GM18526 (cell line): ENCODE measurements around the gene MCF2L2.

Experiments
- POLR2A ChIP-seq: IDR thresholded peaks from 3 replicates; pipeline ENCODE4 v1.6.1; 2011; ENCODE audit not compliant: insufficient read length; ENCODE audit errors: extremely low read depth

The MCF2L2 gene

DNA sequence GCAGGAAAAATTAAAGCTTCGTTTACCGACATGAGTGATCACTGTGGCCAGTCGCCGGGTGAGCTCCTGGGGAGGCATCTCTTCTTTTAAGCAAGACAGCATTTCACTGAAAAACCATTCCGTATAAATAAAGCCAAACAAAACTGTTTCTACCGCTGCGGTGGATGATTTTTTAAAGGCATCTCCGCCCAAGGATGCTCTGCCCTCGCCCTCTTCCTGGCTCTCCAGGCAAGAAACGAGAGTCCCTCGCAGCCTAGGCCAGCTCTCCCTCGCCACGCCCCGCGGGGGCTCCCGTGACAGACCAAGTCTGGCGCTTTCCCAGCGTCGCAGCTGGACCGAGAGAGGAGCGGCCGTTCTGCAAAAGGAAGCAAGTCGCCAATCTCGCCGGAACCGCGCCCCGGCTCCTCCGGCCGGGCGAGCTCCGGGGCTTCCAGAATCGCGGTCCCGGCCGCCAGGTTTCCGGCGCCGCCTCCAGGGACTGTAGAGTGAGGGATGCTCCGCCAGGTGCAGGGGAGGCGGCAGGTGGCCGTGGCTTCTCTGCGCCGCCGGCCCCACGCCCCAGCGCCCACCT is 458 bp downstream of the MCF2L2 start:
- TF ChIP-seq POLR2A, result no peak

DNA sequence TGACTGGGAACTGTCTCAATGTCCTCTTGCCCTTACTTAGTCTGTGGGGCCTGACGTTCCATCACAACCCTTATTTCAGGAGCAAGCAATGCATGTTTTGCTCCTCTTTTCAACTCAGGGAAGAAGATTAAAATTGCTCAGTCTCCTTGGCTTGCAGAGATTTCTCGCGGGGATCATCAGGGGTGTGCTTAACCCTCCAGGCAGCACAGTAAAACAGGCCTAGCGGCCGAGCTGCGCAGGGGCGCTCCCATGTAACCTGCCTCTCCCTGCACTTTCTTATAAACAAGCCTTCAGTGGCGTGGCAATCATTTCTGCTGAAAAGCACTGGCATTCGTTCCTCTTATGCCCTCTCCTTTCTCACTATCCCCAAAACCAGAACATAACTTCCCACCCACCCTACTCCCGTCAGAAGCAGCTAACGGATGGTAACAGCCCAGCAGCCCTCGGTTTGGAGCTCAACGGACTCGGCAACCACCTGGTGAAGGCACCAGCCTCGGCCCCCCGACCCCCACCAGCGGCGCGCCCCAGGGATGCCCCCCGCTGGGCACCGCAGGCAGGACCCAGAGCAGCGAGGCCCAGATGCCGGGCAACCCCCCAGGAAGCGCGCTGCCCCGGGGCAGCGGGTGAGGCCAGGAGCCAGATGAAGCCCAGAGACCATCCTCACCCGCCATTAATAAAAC is 1.1 kb downstream of the MCF2L2 start:
- no peak for TF ChIP-seq POLR2A

DNA sequence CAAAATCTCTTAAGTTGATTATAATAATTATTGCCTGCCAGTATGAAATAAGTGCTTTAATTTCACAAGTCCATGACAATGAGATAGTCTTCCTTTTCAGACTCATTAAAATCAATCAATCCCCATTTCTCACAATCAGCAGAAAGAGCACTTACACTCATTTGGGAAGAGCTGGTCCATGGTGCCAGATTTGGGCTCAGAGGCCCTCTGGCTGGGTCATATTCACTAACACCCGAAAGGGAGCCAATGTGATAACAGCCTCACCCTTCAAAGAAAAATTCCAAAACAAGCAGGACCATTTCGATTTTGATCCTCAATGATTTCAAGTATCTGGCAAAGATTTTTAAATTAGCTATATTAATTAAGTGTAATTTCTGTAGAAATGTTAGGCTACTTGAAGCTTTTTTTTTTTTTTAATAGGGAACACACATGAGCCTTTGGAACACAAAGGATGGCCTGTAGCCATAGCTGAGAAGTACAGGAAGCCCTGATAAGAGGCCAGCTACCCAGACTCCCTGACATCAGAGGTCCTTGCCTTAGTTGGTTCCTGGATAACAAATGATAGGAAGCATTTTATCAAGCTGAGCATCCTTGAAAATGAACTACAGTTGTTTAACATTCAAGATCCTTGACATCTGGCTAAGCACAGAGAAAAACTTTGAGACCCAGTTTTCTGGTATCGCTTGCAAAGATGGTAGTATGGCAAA is 17.1 kb downstream of the MCF2L2 start:
- TF ChIP-seq POLR2A, result no peak

DNA sequence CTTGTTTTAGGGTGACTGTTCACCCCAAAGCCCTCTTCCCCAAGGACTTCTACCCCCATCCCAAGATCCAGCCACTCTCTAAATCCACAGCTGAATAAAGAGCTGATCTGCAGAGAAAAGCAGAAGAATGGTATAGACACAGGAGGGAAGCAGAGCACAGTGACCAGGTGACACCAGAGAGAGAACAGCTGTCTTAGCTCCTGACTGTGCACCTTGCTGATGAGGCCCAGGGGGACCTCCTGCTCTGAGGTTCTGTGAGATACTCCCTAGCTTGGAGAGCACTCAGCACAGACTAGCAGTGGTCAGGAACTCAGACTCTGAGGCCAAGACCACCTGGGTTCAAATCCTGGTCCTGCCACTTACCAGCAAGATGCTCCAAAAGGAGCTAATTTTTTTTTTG is 17.7 kb downstream of the MCF2L2 start:
- TF ChIP-seq POLR2A, result no peak

DNA sequence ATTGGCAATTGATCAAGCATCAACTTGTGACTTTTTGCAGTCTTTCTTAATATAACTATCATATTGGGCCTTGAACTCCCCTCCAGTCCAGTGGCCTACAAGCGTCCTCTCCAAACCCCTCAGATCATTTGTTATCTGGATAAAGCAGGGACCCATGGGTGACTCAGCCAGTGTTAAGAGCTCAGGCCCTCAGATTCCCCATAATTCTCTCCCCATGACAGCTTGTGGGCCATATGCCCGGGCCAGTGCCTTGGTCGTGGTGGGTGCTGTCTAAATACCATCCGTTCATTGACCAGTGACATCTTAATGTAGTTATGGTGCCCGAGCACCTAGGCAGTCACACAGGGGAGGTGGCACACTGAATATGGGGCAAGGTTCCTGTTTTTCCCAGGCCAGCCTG is 18.1 kb downstream of the MCF2L2 start:
- TF ChIP-seq POLR2A, result no peak

DNA sequence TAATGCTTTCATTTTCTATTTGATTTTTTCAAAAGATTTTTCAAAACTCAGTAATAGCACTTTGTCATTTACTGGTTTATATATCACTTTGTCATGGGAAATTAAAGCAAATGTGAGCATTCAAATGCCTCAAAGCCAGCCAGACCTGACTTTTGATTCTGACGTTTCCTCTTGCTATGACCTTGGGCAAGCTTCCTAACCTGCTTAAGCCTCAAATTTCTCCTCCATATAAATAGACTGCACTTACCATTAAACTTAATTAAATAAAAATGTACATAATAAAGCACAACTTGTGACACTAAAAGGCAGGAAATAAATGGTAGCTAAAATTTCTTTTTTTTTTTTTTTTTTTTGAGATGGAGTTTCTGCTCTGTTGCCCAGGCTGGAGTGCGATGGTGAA is 19.2 kb downstream of the MCF2L2 start:
- no peak for TF ChIP-seq POLR2A

DNA sequence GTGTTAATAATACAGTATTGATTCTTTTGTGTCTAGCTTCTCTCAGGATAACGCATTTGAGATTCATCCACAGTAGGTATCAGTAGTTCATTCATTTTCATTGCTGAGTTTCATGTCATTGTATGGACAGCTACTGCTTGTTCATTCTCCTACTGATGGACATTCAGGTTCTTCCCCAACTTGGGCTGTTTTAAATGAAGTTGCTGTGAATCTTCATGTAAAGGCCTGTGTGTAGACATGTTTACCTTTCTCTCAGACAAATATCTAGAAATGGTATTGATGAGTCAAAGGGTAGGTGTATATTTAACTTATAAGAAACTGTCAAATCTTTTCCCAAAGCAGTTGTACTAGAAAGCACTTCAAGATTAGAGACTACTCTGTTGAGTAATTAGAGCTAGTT is 26.7 kb downstream of the MCF2L2 start:
- no peak for TF ChIP-seq POLR2A

DNA sequence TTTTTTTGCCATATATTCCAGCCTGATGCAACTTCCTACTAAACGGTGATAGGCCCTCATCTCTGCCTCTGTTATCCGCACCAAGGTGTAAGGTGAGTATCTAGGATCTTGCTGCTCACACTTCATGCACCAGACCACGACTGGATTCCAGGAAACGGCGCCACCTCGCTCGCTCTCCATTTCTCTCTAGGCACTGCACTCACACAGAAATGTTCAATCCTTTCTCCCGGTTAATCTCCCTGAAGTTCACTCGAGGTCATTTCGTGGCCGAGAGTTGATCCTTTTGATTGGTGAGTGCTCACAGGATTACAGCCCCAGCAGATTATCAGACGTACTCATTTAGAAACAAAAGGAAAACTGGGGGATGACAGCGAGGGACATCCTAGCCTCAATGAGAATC is 28.1 kb downstream of the MCF2L2 start:
- no peak for TF ChIP-seq POLR2A

DNA sequence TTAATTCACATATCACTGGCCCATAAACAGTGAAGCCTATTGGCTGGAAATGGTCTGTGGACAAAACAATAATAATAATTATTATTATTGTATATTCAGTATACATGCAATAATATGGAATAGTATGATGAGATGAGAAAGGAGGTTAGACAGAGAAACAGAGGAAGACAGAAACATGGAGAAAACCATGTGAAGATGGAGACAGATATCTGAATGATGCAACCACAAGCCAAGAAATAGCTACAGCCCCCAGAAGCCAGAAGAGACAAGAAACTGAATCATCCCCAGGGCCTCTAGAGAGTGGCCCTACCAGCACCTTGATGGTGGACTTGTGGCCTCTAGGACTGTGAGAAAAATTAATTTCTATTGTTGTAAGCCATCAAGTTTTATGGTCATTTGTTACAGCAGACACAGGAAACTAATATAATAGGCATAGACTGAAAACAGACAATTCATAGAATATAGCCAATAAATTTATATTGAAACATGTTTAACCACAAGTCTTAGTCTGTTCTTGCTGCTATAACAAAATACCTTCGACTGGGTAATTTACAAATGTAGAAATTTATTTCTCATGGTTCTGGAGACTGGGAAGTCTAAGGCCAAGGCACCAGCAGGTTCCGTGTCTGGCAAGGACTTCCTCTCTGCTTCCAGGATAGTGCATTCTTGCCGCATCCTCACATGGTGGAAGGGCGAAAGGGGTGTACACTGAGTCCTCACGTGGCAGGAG is 31.6 kb downstream of the MCF2L2 start:
- no peak for TF ChIP-seq POLR2A

DNA sequence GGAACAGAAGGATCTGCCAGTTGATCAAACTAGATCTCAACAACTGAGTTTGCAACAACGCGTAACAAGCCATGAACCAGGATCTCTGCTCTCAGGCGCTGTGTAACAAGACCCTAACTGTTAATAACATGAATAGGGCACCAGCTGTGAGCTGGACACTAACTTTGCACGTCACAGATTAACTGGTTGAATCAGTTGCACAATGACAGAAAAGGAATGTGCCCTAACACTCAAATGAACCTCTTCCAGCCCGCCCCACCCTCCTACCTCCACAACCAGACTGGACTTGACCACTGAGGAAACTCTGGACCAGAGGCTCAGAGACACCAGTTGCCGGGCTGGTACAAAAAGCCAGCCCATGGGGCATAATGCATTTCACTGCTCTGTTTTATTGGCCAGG is 34.3 kb downstream of the MCF2L2 start:
- no peak for TF ChIP-seq POLR2A

DNA sequence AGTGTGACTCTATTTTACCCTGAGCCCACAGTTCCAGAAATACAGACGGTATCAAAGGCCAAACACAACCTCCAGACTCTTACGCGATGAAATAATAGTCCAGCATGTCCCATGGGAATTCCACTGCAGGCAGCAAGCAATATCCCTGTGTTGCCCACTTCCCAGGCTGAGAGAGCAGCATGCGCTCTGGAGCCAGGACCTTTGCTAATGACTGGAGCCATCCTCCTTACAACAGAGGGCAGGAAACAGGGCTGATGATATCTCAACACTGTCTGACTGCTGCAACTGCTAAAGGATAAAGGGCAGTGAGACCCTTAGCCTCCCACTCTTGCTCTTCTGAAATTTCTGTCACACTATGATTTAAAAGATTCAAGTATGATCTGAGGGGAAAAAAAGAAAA is 34.8 kb downstream of the MCF2L2 start:
- TF ChIP-seq POLR2A, result no peak

DNA sequence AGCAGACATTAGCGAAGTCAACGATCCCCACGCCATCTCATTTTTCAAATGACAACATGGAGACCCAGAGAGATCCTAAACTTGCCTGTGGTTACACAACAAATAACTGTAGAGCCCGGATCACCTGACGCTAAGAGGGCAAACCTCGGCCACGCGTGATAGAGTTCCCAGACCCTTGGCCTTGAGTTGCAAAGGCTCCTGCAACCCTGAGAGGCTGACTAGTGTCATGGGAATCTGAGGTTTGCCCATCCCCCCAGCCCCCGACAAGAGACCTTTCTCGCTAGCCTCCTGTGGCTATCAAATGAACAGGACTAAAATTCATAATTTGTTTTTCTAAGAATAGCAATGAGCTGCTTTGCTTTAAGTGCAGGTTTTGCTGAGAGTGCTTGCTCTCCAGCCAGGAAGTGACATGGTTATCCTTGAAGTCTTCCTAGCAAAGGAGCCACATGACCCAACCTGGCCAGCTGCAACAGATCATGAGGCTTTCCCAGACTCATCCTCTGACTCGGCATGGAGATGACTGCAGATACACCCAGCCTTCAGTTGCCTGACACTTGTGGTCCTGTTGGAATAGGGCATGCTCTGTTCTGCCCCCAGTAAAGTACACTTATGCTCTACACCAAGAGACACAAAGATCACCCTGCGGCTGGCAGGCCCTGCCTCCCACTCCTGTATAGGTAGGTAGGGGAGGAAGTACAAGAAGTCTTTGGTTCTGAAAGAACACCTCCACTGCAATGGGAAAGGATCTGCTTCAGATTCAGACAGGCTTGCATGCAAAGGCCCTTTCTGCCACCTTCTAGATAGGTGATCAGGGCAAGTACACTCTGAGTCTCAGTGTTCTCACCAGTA is 36.0 kb downstream of the MCF2L2 start:
- TF ChIP-seq POLR2A, result no peak

DNA sequence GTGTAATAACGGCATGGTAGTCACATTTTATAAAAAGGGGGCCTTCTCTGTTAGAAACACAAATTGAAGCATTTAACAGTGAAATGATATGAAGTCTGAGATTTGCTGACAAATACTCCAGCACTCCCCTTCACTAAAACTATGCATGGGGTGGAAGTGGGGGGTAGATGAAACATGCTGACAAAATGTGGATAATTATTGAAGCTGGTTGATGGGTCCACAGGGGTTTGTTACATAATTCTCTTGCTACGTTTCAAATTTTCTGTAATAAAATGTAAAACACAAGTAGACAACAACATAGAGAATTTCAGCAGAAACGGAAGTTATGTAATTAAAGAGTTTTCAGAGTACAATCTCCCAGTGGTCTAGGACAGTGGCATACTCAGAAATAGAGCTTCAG is 37.0 kb downstream of the MCF2L2 start:
- no peak for TF ChIP-seq POLR2A

DNA sequence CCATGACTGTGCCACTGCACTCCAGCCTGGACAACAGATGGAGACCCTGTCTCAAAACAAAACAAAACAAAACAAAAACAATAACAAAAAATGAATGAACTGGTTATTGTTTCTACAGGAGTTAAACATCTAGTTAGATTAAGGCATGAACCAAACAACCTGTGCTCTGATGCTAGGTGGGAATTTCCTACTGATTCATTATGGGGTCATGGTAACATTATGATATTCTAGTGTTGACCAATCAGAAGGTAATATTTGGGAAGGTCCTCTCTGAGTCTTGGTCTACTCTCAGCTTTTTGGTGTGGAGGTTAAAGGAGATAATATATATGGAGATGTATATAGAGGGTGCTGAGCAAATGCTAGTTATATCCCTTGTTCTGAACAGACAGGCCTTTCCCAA is 37.6 kb downstream of the MCF2L2 start:
- TF ChIP-seq POLR2A, result no peak
